ENCODE measurements around the gene RNU7-1. TPM values are rescaled to one million over a fixed set of nuclear protein-coding genes. Genes with fewer than 3 reads are reported as not detected.

The RNU7-1 gene
- total and polyA plus RNA-seq, 10 donors: not detected

DNA sequence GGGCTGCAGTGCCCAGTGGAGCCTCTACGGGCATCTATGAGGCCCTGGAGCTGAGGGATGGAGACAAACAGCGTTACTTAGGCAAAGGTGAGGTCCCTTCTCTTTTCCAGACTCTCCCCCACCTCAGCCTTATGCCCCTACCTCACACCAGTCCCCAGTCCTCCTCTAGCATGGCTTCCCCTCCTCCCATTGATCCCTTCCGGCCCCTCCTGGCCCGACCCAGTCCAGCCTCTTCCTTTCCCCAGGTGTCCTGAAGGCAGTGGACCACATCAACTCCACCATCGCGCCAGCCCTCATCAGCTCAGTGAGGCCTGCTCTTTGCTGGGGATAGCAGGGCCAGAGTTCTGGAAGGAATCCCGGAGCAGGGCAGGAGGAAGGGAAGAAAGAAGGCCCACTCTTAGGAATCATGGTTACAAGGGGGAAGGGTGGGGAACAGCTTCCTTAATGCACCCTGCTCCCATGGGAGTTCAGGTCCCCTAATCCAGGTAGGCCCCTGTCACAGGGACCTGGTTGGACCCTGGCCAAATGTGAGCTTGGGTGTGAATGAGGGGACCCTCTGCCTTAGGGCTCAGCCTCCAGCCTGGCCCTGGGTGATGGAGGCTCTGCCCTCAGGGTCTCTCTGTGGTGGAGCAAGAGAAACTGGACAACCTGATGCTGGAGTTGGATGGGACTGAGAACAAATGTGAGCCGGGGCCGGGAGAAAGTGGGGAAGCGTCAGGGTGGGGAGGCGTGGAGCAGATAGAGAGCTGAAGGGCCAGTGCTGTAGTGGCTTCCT is 27.0 kb upstream of the RNU7-1 start:
- WGBS, 5 donors: 90 to 95% (median 93%) methylated on average over 11 of the region's 11 CpGs
- peaks cover 4 to 37% (median 20%) of the 10 kb centered on the region in 6 donors for H3K4me1 ChIP-seq

DNA sequence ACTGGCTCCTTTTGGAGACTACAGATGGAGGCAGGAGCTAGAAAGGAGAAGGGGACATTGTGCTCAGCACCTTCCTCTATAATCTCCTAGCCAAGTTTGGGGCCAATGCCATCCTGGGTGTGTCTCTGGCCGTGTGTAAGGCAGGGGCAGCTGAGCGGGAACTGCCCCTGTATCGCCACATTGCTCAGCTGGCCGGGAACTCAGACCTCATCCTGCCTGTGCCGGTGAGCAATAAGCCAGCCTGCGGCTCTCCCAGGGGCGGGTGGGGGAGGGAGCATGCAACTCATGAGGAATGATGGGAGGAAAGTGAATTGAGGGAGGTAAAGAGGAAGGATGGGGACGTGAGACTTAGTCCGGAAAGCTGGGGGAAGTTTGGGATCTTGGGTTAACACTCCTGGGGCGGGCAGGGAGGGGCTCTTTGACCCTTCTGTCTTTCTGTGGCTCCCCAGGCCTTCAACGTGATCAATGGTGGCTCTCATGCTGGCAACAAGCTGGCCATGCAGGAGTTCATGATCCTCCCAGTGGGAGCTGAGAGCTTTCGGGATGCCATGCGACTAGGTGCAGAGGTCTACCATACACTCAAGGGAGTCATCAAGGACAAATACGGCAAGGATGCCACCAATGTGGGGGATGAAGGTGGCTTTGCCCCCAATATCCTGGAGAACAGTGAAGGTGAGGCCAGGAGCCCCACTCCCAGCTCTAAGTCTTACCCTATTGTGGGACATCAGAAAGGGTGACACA is 26.0 kb upstream of the RNU7-1 start:
- Histone ChIP-seq H3K4me1 (peaks cover 4 to 48% (median 31%) of the 10 kb centered on the region in 6 donors), H3K27ac (no peak overlapping the region), H3K4me3 (no peak overlapping the region), H3K36me3 (peaks cover 0 to 31% (median 3%) of the 10 kb centered on the region in 6 donors), H3K9me3 (no peaks in the 10 kb centered on the region), H3K27me3 (replicated peaks in 1 of 7) (peaks cover 0 to 33% (median 0%) of the 10 kb centered on the region in 7 donors)
- intact Hi-C loops (cut with DNase I; ENCODE audit: low total_unique reads): no loop called here
- WGBS, 5 donors: 83 to 90% (median 87%) methylated on average over 14 of the region's 14 CpGs
- TF ChIP-seq, protein P1, sequence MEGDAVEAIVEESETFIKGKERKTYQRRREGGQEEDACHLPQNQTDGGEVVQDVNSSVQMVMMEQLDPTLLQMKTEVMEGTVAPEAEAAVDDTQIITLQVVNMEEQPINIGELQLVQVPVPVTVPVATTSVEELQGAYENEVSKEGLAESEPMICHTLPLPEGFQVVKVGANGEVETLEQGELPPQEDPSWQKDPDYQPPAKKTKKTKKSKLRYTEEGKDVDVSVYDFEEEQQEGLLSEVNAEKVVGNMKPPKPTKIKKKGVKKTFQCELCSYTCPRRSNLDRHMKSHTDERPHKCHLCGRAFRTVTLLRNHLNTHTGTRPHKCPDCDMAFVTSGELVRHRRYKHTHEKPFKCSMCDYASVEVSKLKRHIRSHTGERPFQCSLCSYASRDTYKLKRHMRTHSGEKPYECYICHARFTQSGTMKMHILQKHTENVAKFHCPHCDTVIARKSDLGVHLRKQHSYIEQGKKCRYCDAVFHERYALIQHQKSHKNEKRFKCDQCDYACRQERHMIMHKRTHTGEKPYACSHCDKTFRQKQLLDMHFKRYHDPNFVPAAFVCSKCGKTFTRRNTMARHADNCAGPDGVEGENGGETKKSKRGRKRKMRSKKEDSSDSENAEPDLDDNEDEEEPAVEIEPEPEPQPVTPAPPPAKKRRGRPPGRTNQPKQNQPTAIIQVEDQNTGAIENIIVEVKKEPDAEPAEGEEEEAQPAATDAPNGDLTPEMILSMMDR (IDR thresholded peaks at IDR 0.05 in 8 of 11, conservative IDR thresholded peaks at IDR 0.05 in 3 of 11): no peak
- TF ChIP-seq POLR2AphosphoS5 (IDR thresholded peaks at IDR 0.05) (no peak), POLR2A (IDR thresholded peaks at IDR 0.05) (no peak)
- peak; percentile 49 for DNase-seq

More for the DNA sequence above, 27.0 kb upstream of the RNU7-1 start:
- intact Hi-C loops (cut with DNase I; ENCODE audit: low total_unique reads): no loop called here
- Histone ChIP-seq H3K27ac (no peak overlapping the region), H3K36me3 (peaks cover 0 to 28% (median 3%) of the 10 kb centered on the region in 6 donors), H3K9me3 (no peaks in the 10 kb centered on the region), H3K27me3 (replicated peaks in 1 of 7) (peaks cover 0 to 39% (median 0%) of the 10 kb centered on the region in 7 donors), H3K4me3 (no peak overlapping the region)
- TF ChIP-seq POLR2A (IDR thresholded peaks at IDR 0.05): no peak
- TF ChIP-seq, protein P1 (IDR thresholded peaks at IDR 0.05 in 8 of 11, conservative IDR thresholded peaks at IDR 0.05 in 3 of 11): no peak
- no peak for TF ChIP-seq POLR2AphosphoS5 (IDR thresholded peaks at IDR 0.05)
- DNase-seq: peak; percentile 67

DNA sequence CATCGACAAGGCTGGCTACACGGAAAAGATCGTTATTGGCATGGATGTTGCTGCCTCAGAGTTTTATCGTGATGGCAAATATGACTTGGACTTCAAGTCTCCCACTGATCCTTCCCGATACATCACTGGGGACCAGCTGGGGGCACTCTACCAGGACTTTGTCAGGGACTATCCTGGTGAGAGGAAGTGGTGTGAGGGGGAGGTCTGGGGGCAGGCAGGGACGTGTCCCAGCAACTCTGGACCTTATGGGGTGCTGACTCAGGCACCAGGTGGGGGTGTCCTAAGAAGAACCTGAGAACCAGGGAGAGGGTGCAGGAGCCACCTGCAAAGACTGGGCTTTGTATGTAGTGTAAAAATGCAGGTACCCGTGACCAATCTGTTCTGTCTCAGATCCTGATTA is 24.0 kb upstream of the RNU7-1 start:
- TF ChIP-seq, protein P1 (IDR thresholded peaks at IDR 0.05 in 8 of 11, conservative IDR thresholded peaks at IDR 0.05 in 3 of 11): no peak
- TF ChIP-seq POLR2AphosphoS5 (IDR thresholded peaks at IDR 0.05) (no peak), POLR2A (IDR thresholded peaks at IDR 0.05) (no peak)
- peak overlapping the region in 1 of 8 donors; percentile 27 for H3K27ac ChIP-seq
- H3K36me3 ChIP-seq: peaks cover 0 to 31% (median 3%) of the 10 kb centered on the region in 6 donors
- peak; percentile 50 for DNase-seq
- no peaks in the 10 kb centered on the region for H3K9me3 ChIP-seq
- H3K4me1 ChIP-seq: peaks cover 2 to 52% (median 41%) of the 10 kb centered on the region in 6 donors
- H3K27me3 ChIP-seq (replicated peaks in 1 of 7): peaks cover 0 to 13% (median 0%) of the 10 kb centered on the region in 7 donors
- no peak overlapping the region for H3K4me3 ChIP-seq
- 63 to 73% (median 65%) methylated on average over 7 of the region's 7 CpGs for WGBS, 5 donors
- intact Hi-C loops (cut with DNase I; ENCODE audit: low total_unique reads): no loop called here

DNA sequence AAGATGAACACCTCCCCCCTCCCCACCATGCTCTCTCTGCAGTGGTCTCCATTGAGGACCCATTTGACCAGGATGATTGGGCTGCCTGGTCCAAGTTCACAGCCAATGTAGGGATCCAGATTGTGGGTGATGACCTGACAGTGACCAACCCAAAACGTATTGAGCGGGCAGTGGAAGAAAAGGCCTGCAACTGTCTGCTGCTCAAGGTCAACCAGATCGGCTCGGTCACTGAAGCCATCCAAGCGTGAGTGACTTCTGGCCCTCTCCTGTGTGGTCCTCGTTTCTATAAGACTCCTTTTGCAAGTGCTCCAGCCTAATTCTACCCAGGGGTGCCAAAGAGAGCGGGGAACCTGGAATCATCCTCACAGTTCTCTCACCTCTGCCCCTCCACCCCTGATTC is 22.1 kb upstream of the RNU7-1 start:
- Histone ChIP-seq H3K27me3 (replicated peaks in 1 of 7) (no peaks in the 10 kb centered on the region), H3K9me3 (no peaks in the 10 kb centered on the region), H3K4me3 (no peak overlapping the region), H3K27ac (peak overlapping the region in 3 of 8 donors; percentile 55 to 95 (median 62)), H3K36me3 (peaks cover 0 to 26% (median 3%) of the 10 kb centered on the region in 6 donors), H3K4me1 (peaks cover 5 to 52% (median 48%) of the 10 kb centered on the region in 6 donors)
- WGBS, 5 donors: 80 to 93% (median 85%) methylated on average over 7 of the region's 7 CpGs
- intact Hi-C loops (cut with DNase I; ENCODE audit: low total_unique reads): no loop called here
- TF ChIP-seq POLR2AphosphoS5 (IDR thresholded peaks at IDR 0.05): no peak
- TF ChIP-seq, protein P1 (IDR thresholded peaks at IDR 0.05 in 8 of 11, conservative IDR thresholded peaks at IDR 0.05 in 3 of 11): no peak
- TF ChIP-seq POLR2A (IDR thresholded peaks at IDR 0.05): no peak
- DNase-seq: peak; percentile 61

Data from spleen (tissue), 11 donors.